Skeletal muscle satellite cell (primary cell): Measurements from ENCODE around the gene CDH23.

Experiments used
- H3K27me3 ChIP-seq: 2 replicates; pipeline ENCODE4 v1.7.0; 2013; ENCODE audit warnings: low read length; ENCODE audit not compliant: control insufficient read depth, insufficient read depth
- H3K36me3 ChIP-seq: 2 replicates; pipeline ENCODE4 v1.7.0; 2013; ENCODE audit warnings: mild to moderate bottlenecking, control low read depth, low read length; ENCODE audit not compliant: insufficient read depth
- H3K4me1 ChIP-seq: 2 replicates; pipeline ENCODE4 v1.7.0; 2013; ENCODE audit warnings: low read length; ENCODE audit not compliant: control insufficient read depth, insufficient read depth
- H3K4me2 ChIP-seq: 2 replicates; pipeline ENCODE4 v1.7.0; 2013; ENCODE audit warnings: mild to moderate bottlenecking, low read length
- H3K4me3 ChIP-seq: 2 replicates; pipeline ENCODE4 v1.7.0; 2013; ENCODE audit warnings: low read length
- H3K9ac ChIP-seq: 2 replicates; pipeline ENCODE4 v1.7.0; 2013; ENCODE audit warnings: mild to moderate bottlenecking, low read depth, low read length, moderate library complexity
- H3K9me3 ChIP-seq: replicated peaks from 2 replicates; pipeline ENCODE4 v1.7.0; 2013; ENCODE audit warnings: mild to moderate bottlenecking, control low read depth, low read length

Gene CDH23

GRCh38 chr10:71838264-71839211 lies 441.8 kb downstream of the CDH23 start:
- H3K9me3 ChIP-seq = no peaks in the 10 kb centered on the region
- no peak overlapping the region for H3K4me3 ChIP-seq
- H3K4me1 ChIP-seq = peaks cover 57% of the 10 kb centered on the region
- no peak overlapping the region for H3K9ac ChIP-seq
- peaks cover 11% of the 10 kb centered on the region for H3K36me3 ChIP-seq
- H3K27me3 ChIP-seq = no peaks in the 10 kb centered on the region
- peak overlapping the region; percentile 16 for H3K4me2 ChIP-seq

- no peaks in the 10 kb centered on the region for H3K27me3 ChIP-seq
- peak overlapping the region; percentile 34 for H3K4me2 ChIP-seq
- H3K4me3 ChIP-seq = no peak overlapping the region
- H3K9me3 ChIP-seq = no peaks in the 10 kb centered on the region
- peaks cover 56% of the 10 kb centered on the region for H3K4me1 ChIP-seq
- H3K36me3 ChIP-seq = peaks cover 7% of the 10 kb centered on the region
- H3K9ac ChIP-seq = no peak overlapping the region
Measured at GRCh38 chr10:71840177-71840957, 443.6 kb downstream of the CDH23 start.

GRCh38 chr10:71840958-71841335 lies 444.2 kb downstream of the CDH23 start:
- H3K9me3 ChIP-seq = no peaks in the 10 kb centered on the region
- no peaks in the 10 kb centered on the region for H3K27me3 ChIP-seq
- peaks cover 7% of the 10 kb centered on the region for H3K36me3 ChIP-seq
- H3K4me1 ChIP-seq = peaks cover 52% of the 10 kb centered on the region
- H3K4me3 ChIP-seq = no peak overlapping the region
- H3K9ac ChIP-seq = no peak overlapping the region
- H3K4me2 ChIP-seq = no peak overlapping the region

- Histone ChIP-seq H3K4me1 (peaks cover 40% of the 10 kb centered on the region), H3K27me3 (no peaks in the 10 kb centered on the region), H3K4me3 (no peak overlapping the region), H3K9ac (no peak overlapping the region), H3K36me3 (peaks cover 6% of the 10 kb centered on the region), H3K4me2 (no peak overlapping the region), H3K9me3 (no peaks in the 10 kb centered on the region)
Measured at GRCh38 chr10:71842422-71842821, 445.7 kb downstream of the CDH23 start.

- H3K4me2 ChIP-seq = no peak overlapping the region
- peaks cover 36% of the 10 kb centered on the region for H3K4me1 ChIP-seq
- H3K9ac ChIP-seq = no peak overlapping the region
- no peaks in the 10 kb centered on the region for H3K36me3 ChIP-seq
- no peaks in the 10 kb centered on the region for H3K9me3 ChIP-seq
- no peak overlapping the region for H3K4me3 ChIP-seq
- H3K27me3 ChIP-seq = no peaks in the 10 kb centered on the region
Measured at GRCh38 chr10:71842856-71843686, 446.4 kb downstream of the CDH23 start.

- no peak overlapping the region for H3K9ac ChIP-seq
- no peaks in the 10 kb centered on the region for H3K27me3 ChIP-seq
- H3K36me3 ChIP-seq = no peaks in the 10 kb centered on the region
- H3K4me1 ChIP-seq = peaks cover 36% of the 10 kb centered on the region
- no peak overlapping the region for H3K4me2 ChIP-seq
- H3K9me3 ChIP-seq = no peaks in the 10 kb centered on the region
- no peak overlapping the region for H3K4me3 ChIP-seq
Measured at GRCh38 chr10:71844084-71844483, 447.4 kb downstream of the CDH23 start.

- H3K27me3 ChIP-seq = no peaks in the 10 kb centered on the region
- no peaks in the 10 kb centered on the region for H3K36me3 ChIP-seq
- H3K4me3 ChIP-seq = no peak overlapping the region
- H3K4me1 ChIP-seq = peaks cover 38% of the 10 kb centered on the region
- H3K4me2 ChIP-seq = no peak overlapping the region
- no peaks in the 10 kb centered on the region for H3K9me3 ChIP-seq
- H3K9ac ChIP-seq = no peak overlapping the region
Measured at GRCh38 chr10:71844695-71845094, 448.0 kb downstream of the CDH23 start.

GRCh38 chr10:71845410-71846405 lies 449.0 kb downstream of the CDH23 start:
- H3K4me3 ChIP-seq = no peak overlapping the region

GRCh38 chr10:71846816-71847215 lies 450.1 kb downstream of the CDH23 start:
- no peak overlapping the region for H3K4me2 ChIP-seq
- H3K4me3 ChIP-seq = no peak overlapping the region
- no peaks in the 10 kb centered on the region for H3K27me3 ChIP-seq
- no peaks in the 10 kb centered on the region for H3K36me3 ChIP-seq
- H3K9me3 ChIP-seq = no peaks in the 10 kb centered on the region
- peaks cover 31% of the 10 kb centered on the region for H3K4me1 ChIP-seq
- no peak overlapping the region for H3K9ac ChIP-seq

More at GRCh38 chr10:71845410-71846405, 449.0 kb downstream of the CDH23 start:
- H3K9me3 ChIP-seq = no peaks in the 10 kb centered on the region
- H3K27me3 ChIP-seq = no peaks in the 10 kb centered on the region
- H3K4me1 ChIP-seq = peaks cover 30% of the 10 kb centered on the region
- no peak overlapping the region for H3K9ac ChIP-seq
- no peaks in the 10 kb centered on the region for H3K36me3 ChIP-seq
- H3K4me2 ChIP-seq = no peak overlapping the region

- H3K9ac ChIP-seq = no peak overlapping the region
- peaks cover 31% of the 10 kb centered on the region for H3K4me1 ChIP-seq
- H3K36me3 ChIP-seq = no peaks in the 10 kb centered on the region
- H3K4me2 ChIP-seq = no peak overlapping the region
- no peaks in the 10 kb centered on the region for H3K9me3 ChIP-seq
- H3K27me3 ChIP-seq = no peaks in the 10 kb centered on the region
- H3K4me3 ChIP-seq = no peak overlapping the region
Measured at GRCh38 chr10:71847418-71847817, 450.7 kb downstream of the CDH23 start.
